Spleen (tissue), 11 donors: Measurements from ENCODE around the gene NFE2L3. TPM values are rescaled to one million over a fixed set of nuclear protein-coding genes. Genes with fewer than 3 reads are reported as not detected.
"Not testable (repeated sequence)": the region's sequence is repeated elsewhere in the genome, so short reads cannot be mapped to it uniquely, and the experiment has no call there.

Experiments
- DNase-seq: peaks from one replicate; pipeline ENCODE4 v3.0.0-alpha.2; 2020
- H3K27ac ChIP-seq, 8 donors: fragments of 200-600 bp; sonication (generic) in 7 of 8; 1 replicate in 4 of 8; 2 replicates in 4 of 8; pipeline versions ENCODE4 v1.5.0 to v1.8.0; 2016 to 2021; ENCODE audit warnings: inconsistent platforms in 4 of 8, mild to moderate bottlenecking in 4 of 8, moderate library complexity in 1 of 8
- H3K27me3 ChIP-seq, 7 donors: fragments of 200-600 bp; sonication (generic) in 6 of 7; replicated peaks in 1 of 7; 1 replicate in 4 of 7; 2 replicates in 3 of 7; pipeline versions ENCODE4 v1.5.0 to v1.8.0; 2016 to 2021; ENCODE audit warnings: inconsistent platforms in 3 of 7, mild to moderate bottlenecking in 1 of 7
- H3K36me3 ChIP-seq, 6 donors: fragments of 200-600 bp; sonication (generic) in 5 of 6; 1 replicate in 4 of 6; 2 replicates in 2 of 6; pipeline versions ENCODE4 v1.5.0 to v1.8.0; 2016 to 2021; ENCODE audit warnings: inconsistent platforms in 2 of 6
- H3K4me1 ChIP-seq, 6 donors: fragments of 200-600 bp; sonication (generic) in 5 of 6; 1 replicate in 3 of 6; 2 replicates in 3 of 6; pipeline versions ENCODE4 v1.5.0 to v1.8.0; 2016 to 2021; ENCODE audit warnings: inconsistent platforms in 3 of 6
- H3K4me3 ChIP-seq, 8 donors: fragments of 200-600 bp; sonication (generic) in 7 of 8; 1 replicate in 4 of 8; 2 replicates in 4 of 8; pipeline versions ENCODE4 v1.5.0 to v1.8.0; 2016 to 2021; ENCODE audit warnings: inconsistent platforms in 4 of 8, mild to moderate bottlenecking in 4 of 8, moderate library complexity in 2 of 8
- H3K9me3 ChIP-seq, 8 donors: fragments of 200-600 bp; sonication (generic) in 7 of 8; 1 replicate in 4 of 8; 2 replicates in 4 of 8; pipeline versions ENCODE4 v1.5.0 to v1.8.0; 2016 to 2021; ENCODE audit warnings: inconsistent platforms in 4 of 8
- CTCF ChIP-seq, 11 experiments: fragments of 200-600 bp in 7 of 11; fragments of 450-650 bp in 4 of 11; sonication (generic) in 4 of 11; IDR thresholded peaks in 8 of 11; conservative IDR thresholded peaks in 3 of 11; 1 replicate in 7 of 11; 2 replicates in 4 of 11; pipeline versions ENCODE4 v1.4.0 to v1.8.0; 2016 to 2021; ENCODE audit warnings: antibody characterized with exemption in 11 of 11, inconsistent platforms in 4 of 11, mild to moderate bottlenecking in 1 of 11
- POLR2A ChIP-seq, 3 donors: fragments of 450-650 bp; IDR thresholded peaks; one replicate each; pipeline ENCODE4 v1.5.1; 2017; ENCODE audit warnings: antibody characterized with exemption in 3 of 3, mild to moderate bottlenecking in 1 of 3
- POLR2AphosphoS5 ChIP-seq, 3 donors: sonication (generic); formaldehyde crosslinking; IDR thresholded peaks; one replicate each; pipeline ENCODE4 v1.5.1; 2017; ENCODE audit warnings: antibody characterized with exemption in 3 of 3
- whole genome bisulfite sequencing, 5 donors: extraction: QIAGEN DNeasy Blood & Tissue Kit in 3 of 5; methylation state at CpG; one replicate each; pipeline versions ENCODE4 v1.1.5 to v1.1.7; 2013 to 2018; 5-methylcytosine and 5-hydroxymethylcytosine counted together
- intact Hi-C: fragments of 100-400 bp; cut with DNase I; formaldehyde crosslinking; loops from one replicate; pipeline ENCODE4 v1.15.0; 2023; ENCODE audit warnings: low total_unique reads
- polyA plus RNA-seq, 3 donors: library from polyadenylated mRNA; stranded (reverse); fragments of 200-250 nt; gene quantifications; one replicate each; pipeline ENCODE4 v1.2.1, GENCODE V29; 2013
- total RNA-seq, 7 donors: library from RNA; depleted of rRNA in 3 of 7; stranded (reverse); fragments of >200 nt in 3 of 7; fragmentation: NEBNext Ultra II Directional in 4 of 7; extraction: Animal tissue kit (Norgen Biotek cat#: 25700) in 4 of 7; gene quantifications; one replicate each; pipeline versions ENCODE4 v1.1.0 to v1.2.1, GENCODE V29; 2016 to 2021
- donor health status: healthy with polysubstance abuse.
- donor health status: DM: no; HTN: no; CAD: no; lungs with moderate emphysema.
- donor health status: DM: no; HTN: no; CAD: no.
- donor health status: Bipolar disorder and iron deficiency.
- donor health status: healthy.
- donor health status: DM: no; HTN: no; CAD: no.
- donor health status: DM: yes; HTN: yes; CAD: no.

The NFE2L3 gene
- total and polyA plus RNA-seq, 10 donors = 4.9 to 12.7 (median 7.8) TPM

GRCh38 chr7:26160896-26161295, 8.9 kb downstream of the NFE2L3 start:
- Histone ChIP-seq H3K9me3 (peaks cover 0 to 4% (median 0%) of the 10 kb centered on the region in 8 donors), H3K27me3 (no peaks in the 10 kb centered on the region), H3K27ac (no peak overlapping the region), H3K4me3 (no peak overlapping the region), H3K36me3 (no peaks in the 10 kb centered on the region), H3K4me1 (peaks cover 10 to 29% (median 22%) of the 10 kb centered on the region in 6 donors)
- TF ChIP-seq CTCF (IDR thresholded peaks at IDR 0.05 in 8 of 11, conservative IDR thresholded peaks at IDR 0.05 in 3 of 11) (no peak), POLR2AphosphoS5 (IDR thresholded peaks at IDR 0.05) (no peak), POLR2A (IDR thresholded peaks at IDR 0.05) (no peak)
- intact Hi-C loops = no loop called here
- WGBS, 5 donors = 91 to 100% (median 95%) methylated on average over 2 of the region's 2 CpGs
- no peak for DNase-seq

GRCh38 chr7:26162431-26162830, 10.4 kb downstream of the NFE2L3 start:
- intact Hi-C loops = no loop called here
- Histone ChIP-seq H3K4me3 (no peak overlapping the region), H3K4me1 (peaks cover 8 to 26% (median 19%) of the 10 kb centered on the region in 6 donors), H3K36me3 (no peaks in the 10 kb centered on the region), H3K27me3 (no peaks in the 10 kb centered on the region), H3K27ac (no peak overlapping the region), H3K9me3 (peaks cover 0 to 4% (median 0%) of the 10 kb centered on the region in 8 donors)
- TF ChIP-seq POLR2AphosphoS5 (IDR thresholded peaks at IDR 0.05) (no peak), CTCF (IDR thresholded peaks at IDR 0.05 in 8 of 11, conservative IDR thresholded peaks at IDR 0.05 in 3 of 11) (no peak), POLR2A (IDR thresholded peaks at IDR 0.05) (no peak)
- 84 to 100% (median 92%) methylated on average over 2 of the region's 2 CpGs for WGBS, 5 donors
- DNase-seq = no peak

DNA sequence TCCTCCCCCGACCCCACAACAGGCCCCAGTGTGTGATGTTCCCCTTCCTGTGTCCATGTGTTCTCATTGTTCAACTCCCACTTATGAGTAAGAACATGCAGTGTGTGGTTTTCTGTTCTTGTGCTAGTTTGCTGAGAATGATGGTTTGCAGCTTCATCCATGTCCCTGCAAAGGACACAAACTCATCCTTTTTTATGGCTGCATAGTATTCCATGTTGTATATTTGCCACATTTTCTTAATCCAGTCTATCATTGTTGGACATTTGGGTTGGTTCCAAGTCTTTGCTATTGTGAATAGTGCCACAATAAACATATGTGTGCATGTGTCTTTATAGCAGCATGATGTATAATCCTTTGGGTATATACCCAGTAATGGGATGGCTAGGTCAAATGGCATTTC, 11.8 kb downstream of the NFE2L3 start:
- intact Hi-C loops, H3K4me3 ChIP-seq, DNase-seq, H3K36me3 ChIP-seq, H3K9me3 ChIP-seq, H3K27me3 ChIP-seq, H3K27ac ChIP-seq: not testable (repeated sequence)
- peaks cover 7 to 22% (median 15%) of the 10 kb centered on the region in 6 donors for H3K4me1 ChIP-seq
- 47 to 93% (median 79%) methylated on average over 1 of the region's 1 CpG for WGBS, 5 donors

DNA sequence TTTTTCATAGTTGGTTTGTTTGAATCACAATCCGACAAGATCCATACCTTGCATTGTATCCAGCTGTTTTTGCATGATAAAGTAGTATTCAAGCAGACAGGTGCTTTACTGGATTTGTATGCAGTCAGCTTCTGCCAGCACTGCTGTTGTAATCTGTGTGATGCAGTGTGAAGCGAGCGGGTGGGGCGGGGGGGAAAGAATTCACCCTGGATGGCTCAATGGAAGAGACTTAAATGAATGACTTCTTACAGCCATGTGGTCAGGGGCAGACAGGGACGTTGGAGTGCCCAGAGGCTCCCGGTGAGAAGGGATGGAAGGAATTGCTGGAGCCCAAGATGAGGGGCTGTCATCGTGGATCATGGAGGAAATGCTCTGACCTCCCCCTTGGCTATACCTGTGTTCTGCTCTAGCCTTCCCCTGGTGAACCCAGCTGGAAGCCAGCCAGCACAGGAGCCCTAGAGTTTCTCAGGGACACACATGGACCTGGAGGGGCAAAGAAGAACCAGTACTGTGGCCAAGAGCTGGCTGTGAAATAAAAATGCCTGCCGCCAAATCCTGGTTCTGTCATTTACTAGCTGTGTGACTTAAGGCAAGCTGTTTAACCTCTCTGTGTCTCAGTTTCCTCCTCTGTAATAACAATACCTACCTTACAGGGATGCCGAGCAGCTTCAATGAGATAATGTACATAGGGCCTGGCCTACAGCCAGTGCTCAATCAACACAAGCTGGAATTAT, 14.1 kb downstream of the NFE2L3 start:
- Histone ChIP-seq H3K27me3 (no peaks in the 10 kb centered on the region), H3K9me3 (peaks cover 0 to 4% (median 0%) of the 10 kb centered on the region in 8 donors), H3K36me3 (peaks cover 0 to 18% (median 2%) of the 10 kb centered on the region in 6 donors), H3K4me1 (peaks cover 7 to 22% (median 15%) of the 10 kb centered on the region in 6 donors), H3K4me3 (no peak overlapping the region), H3K27ac (peak overlapping the region in 4 of 8 donors; percentile 32 to 76 (median 62))
- intact Hi-C loops = no loop called here
- TF ChIP-seq POLR2AphosphoS5 (IDR thresholded peaks at IDR 0.05) = no peak
- TF ChIP-seq CTCF (IDR thresholded peaks at IDR 0.05 in 8 of 11, conservative IDR thresholded peaks at IDR 0.05 in 3 of 11) = no peak
- no peak for TF ChIP-seq POLR2A (IDR thresholded peaks at IDR 0.05)
- no peak for DNase-seq
- 81 to 90% (median 87%) methylated on average over 9 of the region's 9 CpGs for WGBS, 5 donors
